Neural progenitor cell (in vitro differentiated cells): ENCODE measurements around the gene IRF7.

ENCODE experiments used
- EZH2 ChIP-seq: fragments of 200-600 bp; sonication (generic); IDR thresholded peaks from 2 replicates; pipeline ENCODE4 v1.6.1; 2017; ENCODE audit warnings: antibody characterized with exemption, mild to moderate bottlenecking, moderate library complexity
- EZH2phosphoT487 ChIP-seq: fragments of 200-600 bp; sonication (generic); IDR thresholded peaks from 2 replicates; pipeline ENCODE4 v1.6.1; 2017; ENCODE audit warnings: antibody characterized with exemption
- TF ChIP-seq, protein P1 (sequence below): fragments of 200-600 bp; sonication (generic); IDR thresholded peaks from 2 replicates; pipeline ENCODE4 v1.5.1; 2017; ENCODE audit warnings: antibody characterized with exemption, mild to moderate bottlenecking

DNA sequence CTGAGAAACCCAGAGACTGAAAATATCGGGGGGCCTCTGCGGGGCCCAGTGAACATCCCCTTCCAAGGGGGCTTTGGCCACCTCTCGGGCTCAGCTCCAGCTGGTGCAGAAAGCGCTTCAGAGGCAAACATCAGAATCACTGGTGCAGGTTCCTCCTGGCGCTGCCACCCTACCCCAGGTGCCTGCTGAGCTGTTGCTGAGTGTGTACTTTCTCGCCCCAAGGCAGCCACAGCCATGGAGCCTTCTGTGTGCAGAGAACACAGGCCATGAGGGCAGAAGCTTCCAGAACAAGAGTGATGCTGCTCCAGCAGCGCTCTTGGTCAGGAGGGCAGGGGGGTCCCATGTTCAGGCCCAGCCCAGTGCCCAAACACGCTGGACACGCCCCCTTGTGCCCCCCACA, 27.6 kb upstream of the IRF7 start:
- TF ChIP-seq EZH2, result no peak
- TF ChIP-seq, protein P1, sequence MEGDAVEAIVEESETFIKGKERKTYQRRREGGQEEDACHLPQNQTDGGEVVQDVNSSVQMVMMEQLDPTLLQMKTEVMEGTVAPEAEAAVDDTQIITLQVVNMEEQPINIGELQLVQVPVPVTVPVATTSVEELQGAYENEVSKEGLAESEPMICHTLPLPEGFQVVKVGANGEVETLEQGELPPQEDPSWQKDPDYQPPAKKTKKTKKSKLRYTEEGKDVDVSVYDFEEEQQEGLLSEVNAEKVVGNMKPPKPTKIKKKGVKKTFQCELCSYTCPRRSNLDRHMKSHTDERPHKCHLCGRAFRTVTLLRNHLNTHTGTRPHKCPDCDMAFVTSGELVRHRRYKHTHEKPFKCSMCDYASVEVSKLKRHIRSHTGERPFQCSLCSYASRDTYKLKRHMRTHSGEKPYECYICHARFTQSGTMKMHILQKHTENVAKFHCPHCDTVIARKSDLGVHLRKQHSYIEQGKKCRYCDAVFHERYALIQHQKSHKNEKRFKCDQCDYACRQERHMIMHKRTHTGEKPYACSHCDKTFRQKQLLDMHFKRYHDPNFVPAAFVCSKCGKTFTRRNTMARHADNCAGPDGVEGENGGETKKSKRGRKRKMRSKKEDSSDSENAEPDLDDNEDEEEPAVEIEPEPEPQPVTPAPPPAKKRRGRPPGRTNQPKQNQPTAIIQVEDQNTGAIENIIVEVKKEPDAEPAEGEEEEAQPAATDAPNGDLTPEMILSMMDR, result no peak
- no peak for TF ChIP-seq EZH2phosphoT487
